GM04503 (cell line): ENCODE data around the gene RHBDF2.
"Not testable (repeated sequence)": the region's sequence is repeated elsewhere in the genome, so short reads cannot be mapped to it uniquely, and the experiment has no call there.

Experiments used
- DNase-seq: peaks from one replicate; pipeline ENCODE4 v3.0.0-alpha.2; 2012; ENCODE audit warnings: low read depth

The RHBDF2 gene

DNA sequence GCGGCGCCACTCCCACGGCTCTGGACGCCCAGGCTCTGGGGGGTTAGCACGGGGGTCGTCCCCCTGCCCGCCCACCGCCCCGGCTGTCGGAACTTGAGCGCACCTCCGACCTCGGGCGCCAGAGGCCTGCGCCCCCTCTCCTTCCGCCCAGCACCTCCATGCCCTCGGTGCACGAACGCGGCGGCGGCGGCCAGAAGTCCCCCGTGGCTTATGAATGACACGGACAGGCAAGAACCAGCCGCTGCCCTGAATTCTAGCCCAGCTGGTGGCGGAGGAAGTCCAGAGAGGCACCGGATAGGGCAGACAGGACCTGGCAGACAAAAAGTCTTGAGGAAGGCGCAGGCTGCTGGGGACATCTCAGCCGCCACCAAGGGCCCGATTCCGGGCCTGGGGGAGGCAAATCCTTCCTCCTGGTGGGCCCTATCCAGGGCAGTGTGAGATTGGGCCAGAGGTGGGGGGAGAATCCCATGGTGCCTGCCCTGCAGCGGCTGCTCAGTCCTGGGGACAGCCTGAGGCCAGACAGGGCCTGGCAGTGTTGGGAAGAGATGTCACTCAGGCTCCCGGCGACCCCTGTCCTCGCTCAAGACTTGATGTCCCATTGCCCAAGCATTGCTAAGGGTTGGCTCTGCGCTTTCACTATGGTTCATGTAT is 37.2 kb upstream of the RHBDF2 start:
- no peak for DNase-seq

- no peak for DNase-seq
These were observed 36.5 kb upstream of the RHBDF2 start, which contains the start of gene CYGB for GRCh38 chr17:76537578-76538280. Gene CYGB, minus strand, starts transcription at chr17:76537709. Its CDS starts 167 bp downstream, at chr17:76537542.

DNA sequence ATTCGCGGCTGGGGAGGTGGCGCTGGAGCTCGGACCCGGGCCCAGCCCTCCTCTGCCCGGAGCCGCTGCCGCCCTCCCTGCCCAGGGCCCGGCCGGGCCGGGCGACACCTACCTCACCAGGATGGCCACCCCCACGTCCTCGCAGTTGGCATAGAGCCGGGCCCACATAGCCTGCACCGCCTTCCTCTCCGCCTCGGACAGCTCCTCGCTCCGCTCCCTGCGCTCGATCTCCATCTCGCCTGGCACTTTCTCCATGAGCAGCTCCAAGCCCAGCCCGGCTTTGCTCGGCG is 36.0 kb upstream of the RHBDF2 start:
- no peak for DNase-seq

DNA sequence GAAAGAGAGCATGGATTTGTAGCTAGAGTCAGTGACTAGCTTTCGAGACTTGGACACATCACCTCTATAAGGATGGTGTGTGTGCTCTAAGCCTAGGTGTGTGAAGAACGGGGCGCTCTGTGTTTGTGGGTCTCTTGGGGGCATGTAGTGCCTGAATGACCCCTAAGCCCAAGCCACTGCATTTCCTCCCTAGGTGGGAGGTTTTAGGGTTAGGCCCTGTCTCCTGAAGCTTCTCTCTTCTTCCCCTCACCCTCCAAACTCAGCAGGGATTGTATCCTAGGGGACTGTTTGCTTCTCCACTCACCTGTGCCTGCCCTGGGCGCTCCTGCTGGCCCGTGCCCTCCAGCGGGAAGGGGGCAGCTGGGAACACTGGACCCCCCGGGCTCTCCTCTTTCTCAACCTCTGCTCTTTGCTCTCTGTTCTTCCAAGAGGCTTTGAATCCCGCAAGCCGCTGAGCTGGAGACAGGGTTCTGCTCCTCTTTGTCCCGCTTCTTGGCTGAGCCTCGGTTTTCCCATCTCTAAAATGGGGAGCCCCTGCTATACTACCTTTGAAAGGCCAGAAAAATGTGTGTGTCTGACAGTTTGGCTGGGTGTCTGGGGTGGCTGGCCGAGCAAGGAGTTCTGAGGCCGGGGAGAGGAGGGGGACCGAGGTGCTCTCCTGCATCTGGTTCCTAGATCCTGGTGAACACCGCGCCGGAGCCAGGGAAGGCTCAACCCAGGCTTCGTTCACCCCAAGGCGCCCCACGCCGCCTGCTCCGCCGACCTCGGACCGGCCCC is 35.5 kb upstream of the RHBDF2 start:
- DNase-seq = no peak

DNA sequence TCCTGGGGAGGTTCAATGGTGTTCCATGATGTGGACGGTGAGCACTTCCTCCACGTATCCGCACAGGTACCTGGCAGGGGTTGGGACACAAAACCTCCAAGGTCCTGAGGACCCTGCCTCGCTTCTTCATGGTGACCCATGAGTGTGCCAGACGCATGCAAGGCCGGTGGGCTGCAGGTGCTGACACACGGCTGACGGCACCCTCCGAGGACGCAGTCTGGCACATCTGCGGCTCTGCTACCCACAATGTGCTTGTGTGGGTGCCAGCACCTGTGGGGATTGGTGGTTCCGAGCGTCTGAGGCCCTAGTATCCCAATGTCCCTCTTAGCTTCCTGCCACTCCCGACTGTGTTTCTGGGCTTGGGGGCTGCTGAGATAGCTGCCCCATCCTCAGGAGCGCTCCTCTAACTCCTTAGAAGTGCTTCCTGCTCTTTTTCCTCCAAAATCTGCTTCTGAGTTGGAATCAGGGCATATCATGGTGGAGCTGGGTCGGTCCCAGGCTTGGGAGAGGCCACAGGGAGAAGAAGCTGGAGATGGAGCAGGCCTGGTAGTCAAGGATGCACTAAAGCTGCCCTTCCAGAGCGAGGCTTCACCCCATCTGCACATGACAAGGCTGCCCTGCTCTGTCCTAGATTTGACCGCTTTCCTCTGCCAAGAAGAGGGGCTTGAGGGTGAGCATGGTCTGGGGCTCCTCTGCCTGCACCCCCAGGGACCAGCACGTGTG is 34.7 kb upstream of the RHBDF2 start:
- DNase-seq = no peak

GRCh38 chr17:76534831-76535732 is 33.9 kb upstream of the RHBDF2 start:
- DNase-seq = no peak

DNA sequence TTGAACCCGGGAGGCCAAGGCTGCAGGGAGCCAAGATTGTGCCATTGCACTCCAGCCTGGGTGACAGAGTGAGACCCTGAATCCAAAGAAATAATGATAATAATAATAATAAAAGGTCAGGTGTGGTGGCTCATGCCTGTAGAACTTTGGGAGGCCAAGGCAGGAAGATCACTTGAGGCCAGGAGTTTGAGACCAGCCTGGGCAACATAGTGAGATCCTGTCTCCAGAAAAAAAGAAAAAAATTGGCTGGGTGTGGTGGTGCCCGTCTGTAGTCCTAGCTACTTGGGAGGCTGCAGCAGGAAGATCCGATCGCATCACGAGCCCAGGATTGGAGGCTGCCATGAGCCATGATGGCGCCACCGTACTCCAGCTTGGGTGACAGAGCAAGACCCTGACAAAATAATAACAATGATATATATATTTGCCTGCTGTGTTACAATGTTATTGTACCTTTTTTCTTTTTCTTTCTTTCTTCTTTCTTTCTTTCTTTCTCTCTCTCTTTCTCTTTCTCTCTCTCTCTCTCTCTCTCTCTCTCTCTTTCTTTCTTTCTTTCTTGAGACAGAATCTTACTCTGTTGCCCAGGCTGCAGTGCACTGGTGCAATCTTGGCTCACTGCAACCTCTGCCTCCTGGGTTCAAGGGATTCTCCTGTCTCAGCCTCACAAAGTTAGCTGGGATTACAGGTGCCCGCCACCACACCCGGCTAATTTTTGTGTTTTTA is 32.6 kb upstream of the RHBDF2 start:
- DNase-seq = not testable (repeated sequence)

DNA sequence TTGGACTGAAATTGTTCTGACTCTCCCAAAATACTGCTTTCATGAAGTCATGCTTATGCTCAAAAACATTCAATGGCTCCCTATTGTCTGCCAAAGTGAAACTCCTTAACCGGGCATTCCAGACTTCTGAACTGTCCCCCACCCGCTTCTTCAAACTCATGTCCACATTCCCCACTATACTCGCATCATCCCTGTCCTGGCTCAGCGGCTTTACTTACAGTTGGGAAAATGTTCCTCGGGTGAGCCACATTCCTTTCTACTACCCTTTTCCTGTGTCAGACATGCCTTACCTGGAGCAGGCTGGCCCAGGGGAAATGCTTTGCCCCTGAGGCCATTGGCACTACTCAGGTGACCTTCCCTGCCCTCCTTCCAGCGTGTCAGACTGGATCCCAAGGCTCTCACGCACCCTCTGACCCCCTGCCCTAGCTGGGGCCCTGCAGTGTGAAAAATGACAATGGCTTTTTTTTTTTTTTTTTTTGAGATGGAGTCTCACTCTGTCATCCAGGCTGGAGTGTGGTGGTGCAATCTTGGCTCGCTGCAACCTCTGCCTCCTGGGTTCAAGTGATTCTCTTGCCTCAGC is 30.9 kb upstream of the RHBDF2 start:
- DNase-seq = no peak

GRCh38 chr17:76531486-76532038 is 30.3 kb upstream of the RHBDF2 start:
- no peak for DNase-seq

GRCh38 chr17:76530811-76531485 is 29.7 kb upstream of the RHBDF2 start:
- no peak for DNase-seq

- DNase-seq = no peak
These were observed 29.0 kb upstream of the RHBDF2 start for GRCh38 chr17:76530095-76530723.

DNA sequence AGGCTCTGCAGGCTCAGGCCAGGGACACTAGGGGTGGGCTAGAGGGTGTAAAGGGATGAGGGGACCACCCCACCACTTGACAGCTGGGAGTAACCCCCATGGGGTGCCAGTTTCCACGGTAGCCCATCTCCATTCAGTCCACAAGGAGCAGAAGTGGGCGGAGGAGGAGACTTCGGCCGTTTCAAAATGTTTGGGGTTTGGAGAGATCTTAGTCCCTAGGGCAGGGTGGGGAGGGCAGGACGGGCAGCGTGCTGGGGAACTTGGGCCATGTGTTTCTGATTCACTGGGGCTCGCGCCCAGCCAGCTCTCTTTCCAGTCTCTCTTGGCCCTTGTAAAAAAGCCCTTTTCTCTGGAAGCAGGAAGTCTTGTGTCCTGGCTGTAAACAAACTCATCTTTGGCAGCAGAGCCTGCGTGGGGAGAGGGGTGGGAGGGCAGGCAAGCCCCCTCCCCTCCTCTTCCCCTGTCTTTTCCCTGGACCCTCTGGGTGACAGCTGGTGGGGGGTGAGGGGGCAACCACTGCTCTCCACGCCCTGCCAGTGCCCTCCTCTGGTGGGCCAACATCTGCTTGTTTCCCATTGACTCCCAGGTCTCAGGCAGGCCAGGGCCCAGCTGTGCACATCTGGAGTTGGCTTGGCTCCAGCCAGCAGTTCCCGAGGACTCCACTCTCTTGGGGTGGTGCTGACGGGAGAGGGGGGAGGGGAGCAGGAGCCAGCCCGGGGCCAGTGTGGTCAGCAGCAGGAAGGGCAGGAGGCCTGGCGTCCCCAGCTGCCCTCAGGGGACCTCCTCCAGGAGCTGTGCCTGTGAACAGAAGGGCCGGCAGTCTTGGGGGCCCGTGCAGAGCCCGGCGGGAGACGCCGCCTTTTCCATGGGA is 28.2 kb upstream of the RHBDF2 start:
- DNase-seq = peak; percentile 78

DNA sequence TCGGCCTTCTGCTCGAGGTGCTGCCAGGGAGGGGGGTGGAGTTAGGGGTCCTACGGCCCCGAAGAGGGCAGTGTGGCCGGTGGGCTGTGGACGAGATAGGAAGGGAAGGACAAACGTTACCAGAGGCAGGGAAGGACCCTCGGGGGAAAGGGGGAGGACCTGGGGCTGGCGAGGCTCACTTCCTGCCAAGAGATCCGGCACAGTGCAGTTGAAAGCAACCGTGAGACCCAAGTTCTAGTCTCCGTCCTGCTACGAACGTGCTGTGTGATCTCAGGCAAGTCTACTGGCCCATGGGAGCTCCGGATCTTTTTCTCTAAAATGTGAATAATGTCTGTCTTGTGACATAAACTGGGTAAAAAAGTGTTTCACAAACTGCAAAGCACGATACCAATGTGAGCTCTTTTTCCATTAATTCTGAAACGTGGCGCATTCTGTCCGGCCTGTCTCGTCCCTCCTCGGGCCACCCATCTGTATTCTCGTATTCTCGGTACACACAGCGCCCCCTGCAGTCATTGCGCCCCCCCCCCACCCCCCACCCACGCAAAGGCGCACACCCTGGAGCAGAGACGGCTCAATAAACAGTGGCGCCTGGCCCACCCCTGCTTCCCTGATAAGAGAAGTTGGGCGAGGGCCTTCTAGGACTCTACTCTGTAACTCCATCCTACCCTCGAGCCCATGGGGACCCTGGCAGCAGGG is 27.5 kb upstream of the RHBDF2 start:
- DNase-seq = no peak

DNA sequence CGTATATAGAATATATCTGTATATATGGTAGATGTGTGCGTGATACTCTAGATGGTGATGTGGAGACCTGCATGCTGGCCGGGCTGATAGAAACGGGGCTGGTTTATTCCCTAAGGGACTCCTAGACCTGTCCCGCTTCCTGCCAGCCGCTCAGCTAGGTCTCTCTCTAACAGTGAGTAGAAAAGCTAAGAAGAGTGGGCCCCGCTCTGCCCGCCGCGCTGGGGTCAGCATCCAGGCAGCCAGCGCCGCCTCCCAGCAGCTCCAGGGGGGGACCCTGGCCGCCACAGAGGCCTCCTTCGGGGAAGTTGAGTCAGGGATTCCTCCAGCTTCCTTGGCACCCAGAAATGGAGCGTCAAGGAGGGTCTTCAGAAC is 26.9 kb upstream of the RHBDF2 start:
- no peak for DNase-seq

DNA sequence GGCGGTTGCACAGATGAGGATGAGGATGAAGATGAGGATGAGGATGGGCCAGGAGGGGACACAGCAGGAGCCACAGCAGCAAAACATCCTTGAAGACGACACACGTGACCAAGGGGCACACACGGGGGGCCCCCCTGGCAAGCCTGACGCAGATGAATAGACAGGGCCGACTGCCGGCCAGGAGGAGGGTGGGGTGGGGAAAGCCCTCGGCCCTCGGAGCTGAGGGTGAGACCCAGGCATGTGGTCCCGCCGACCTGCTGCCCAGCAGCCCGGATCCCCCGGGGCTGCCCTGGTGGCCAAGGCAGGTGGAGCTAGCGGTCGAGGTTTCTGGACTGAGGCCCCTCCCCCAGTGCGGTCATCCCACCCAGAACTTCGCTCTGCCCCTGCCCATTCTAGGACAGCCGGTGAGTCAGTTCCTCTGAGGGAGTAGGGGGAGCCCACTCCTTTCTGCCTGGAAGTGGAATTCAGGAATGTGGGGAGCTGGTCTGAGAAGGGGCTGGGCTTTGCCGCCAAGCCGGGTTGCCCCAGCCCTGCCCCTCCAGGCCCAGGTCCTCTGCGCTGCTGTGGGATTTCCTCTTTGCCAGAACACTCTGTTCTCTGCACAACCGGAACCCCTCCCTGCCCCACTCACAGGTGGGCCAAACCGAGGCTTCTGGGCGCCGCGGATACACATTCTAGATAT is 26.3 kb upstream of the RHBDF2 start:
- DNase-seq = no peak

GRCh38 chr17:76527016-76527415 is 25.8 kb upstream of the RHBDF2 start:
- not testable (repeated sequence) for DNase-seq

GRCh38 chr17:76525513-76525833 is 24.2 kb upstream of the RHBDF2 start:
- DNase-seq = not testable (repeated sequence)
